ENCODE measurements around the gene PLA2G4D.

Gene PLA2G4D

GRCh38 chr15:42082141-42082540 lies 12.2 kb downstream of the PLA2G4D start:
- H3K9me3 Mint-ChIP-seq, result no peaks in the 10 kb centered on the region
- intact Hi-C loops (cut with micrococcal nuclease), result no loop called here
- no peak overlapping the region for H3K4me3 Mint-ChIP-seq
- H3K4me1 Mint-ChIP-seq (ENCODE audit: low read depth), result peaks cover 12% of the 10 kb centered on the region
- H3K27ac Mint-ChIP-seq, result no peak overlapping the region
- no peaks in the 10 kb centered on the region for H3K36me3 Mint-ChIP-seq (ENCODE audit: low read depth)
- peaks cover 7% of the 10 kb centered on the region for H3K27me3 Mint-ChIP-seq

GRCh38 chr15:42080919-42081830 lies 13.2 kb downstream of the PLA2G4D start:
- intact Hi-C loops (cut with micrococcal nuclease), result no loop called here
- H3K27ac Mint-ChIP-seq, result no peak overlapping the region

GRCh38 chr15:42080186-42080918 lies 14.0 kb downstream of the PLA2G4D start:
- Mint-ChIP-seq H3K9me3 (no peaks in the 10 kb centered on the region), H3K4me1 (ENCODE audit: low read depth) (peaks cover 12% of the 10 kb centered on the region), H3K27me3 (peaks cover 7% of the 10 kb centered on the region), H3K4me3 (no peak overlapping the region), H3K36me3 (ENCODE audit: low read depth) (no peaks in the 10 kb centered on the region), H3K27ac (no peak overlapping the region)
- intact Hi-C loops (cut with micrococcal nuclease), result no loop called here

More at GRCh38 chr15:42080919-42081830, 13.2 kb downstream of the PLA2G4D start:
- H3K9me3 Mint-ChIP-seq, result no peaks in the 10 kb centered on the region
- peaks cover 7% of the 10 kb centered on the region for H3K27me3 Mint-ChIP-seq
- H3K4me1 Mint-ChIP-seq (ENCODE audit: low read depth), result peaks cover 12% of the 10 kb centered on the region
- no peak overlapping the region for H3K4me3 Mint-ChIP-seq
- H3K36me3 Mint-ChIP-seq (ENCODE audit: low read depth), result no peaks in the 10 kb centered on the region

GRCh38 chr15:42079401-42079908 lies 14.9 kb downstream of the PLA2G4D start:
- H3K4me3 Mint-ChIP-seq, result no peak overlapping the region
- no peaks in the 10 kb centered on the region for H3K9me3 Mint-ChIP-seq
- peaks cover 4% of the 10 kb centered on the region for H3K27me3 Mint-ChIP-seq
- no peak overlapping the region for H3K27ac Mint-ChIP-seq
- intact Hi-C loops (cut with micrococcal nuclease), result no loop called here
- H3K4me1 Mint-ChIP-seq (ENCODE audit: low read depth), result peaks cover 4% of the 10 kb centered on the region
- no peaks in the 10 kb centered on the region for H3K36me3 Mint-ChIP-seq (ENCODE audit: low read depth)

- no peaks in the 10 kb centered on the region for H3K36me3 Mint-ChIP-seq (ENCODE audit: low read depth)
- no peak overlapping the region for H3K27ac Mint-ChIP-seq
- H3K4me1 Mint-ChIP-seq (ENCODE audit: low read depth), result no peaks in the 10 kb centered on the region
- no peaks in the 10 kb centered on the region for H3K9me3 Mint-ChIP-seq
- intact Hi-C loops (cut with micrococcal nuclease), result no loop called here
- no peak overlapping the region for H3K4me3 Mint-ChIP-seq
- H3K27me3 Mint-ChIP-seq, result peaks cover 2% of the 10 kb centered on the region
Measured at GRCh38 chr15:42078903-42079302, 15.5 kb downstream of the PLA2G4D start.

GRCh38 chr15:42077689-42078088 lies 16.7 kb downstream of the PLA2G4D start:
- intact Hi-C loops (cut with micrococcal nuclease), result no loop called here
- no peaks in the 10 kb centered on the region for H3K36me3 Mint-ChIP-seq (ENCODE audit: low read depth)
- no peak overlapping the region for H3K4me3 Mint-ChIP-seq
- no peaks in the 10 kb centered on the region for H3K4me1 Mint-ChIP-seq (ENCODE audit: low read depth)
- no peaks in the 10 kb centered on the region for H3K9me3 Mint-ChIP-seq
- H3K27me3 Mint-ChIP-seq, result no peaks in the 10 kb centered on the region
- H3K27ac Mint-ChIP-seq, result no peak overlapping the region

GRCh38 chr15:42073418-42073817 lies 20.9 kb downstream of the PLA2G4D start:
- Mint-ChIP-seq H3K4me3 (no peak overlapping the region), H3K4me1 (ENCODE audit: low read depth) (no peaks in the 10 kb centered on the region), H3K36me3 (ENCODE audit: low read depth) (no peaks in the 10 kb centered on the region), H3K27me3 (peaks cover 2% of the 10 kb centered on the region), H3K9me3 (no peaks in the 10 kb centered on the region), H3K27ac (no peak overlapping the region)
- intact Hi-C loops (cut with micrococcal nuclease), result no loop called here

- no peak overlapping the region for H3K4me3 Mint-ChIP-seq
- H3K9me3 Mint-ChIP-seq, result peaks cover 8% of the 10 kb centered on the region
- intact Hi-C loops (cut with micrococcal nuclease), result no loop called here
- peaks cover 2% of the 10 kb centered on the region for H3K27me3 Mint-ChIP-seq
- H3K4me1 Mint-ChIP-seq (ENCODE audit: low read depth), result no peaks in the 10 kb centered on the region
- no peaks in the 10 kb centered on the region for H3K36me3 Mint-ChIP-seq (ENCODE audit: low read depth)
- no peak overlapping the region for H3K27ac Mint-ChIP-seq
Measured at GRCh38 chr15:42072141-42072685, 22.1 kb downstream of the PLA2G4D start.

- no peak overlapping the region for H3K4me3 Mint-ChIP-seq
- intact Hi-C loops (cut with micrococcal nuclease), result no loop called here
- H3K27me3 Mint-ChIP-seq, result peaks cover 2% of the 10 kb centered on the region
- peaks cover 8% of the 10 kb centered on the region for H3K9me3 Mint-ChIP-seq
- no peaks in the 10 kb centered on the region for H3K36me3 Mint-ChIP-seq (ENCODE audit: low read depth)
- H3K27ac Mint-ChIP-seq, result no peak overlapping the region
- H3K4me1 Mint-ChIP-seq (ENCODE audit: low read depth), result peaks cover 3% of the 10 kb centered on the region
Measured at GRCh38 chr15:42071717-42072116, 22.6 kb downstream of the PLA2G4D start.

- H3K36me3 Mint-ChIP-seq (ENCODE audit: low read depth), result no peaks in the 10 kb centered on the region
- intact Hi-C loops (cut with micrococcal nuclease), result no loop called here
- peaks cover 8% of the 10 kb centered on the region for H3K9me3 Mint-ChIP-seq
- H3K27me3 Mint-ChIP-seq, result peaks cover 7% of the 10 kb centered on the region
- no peak overlapping the region for H3K27ac Mint-ChIP-seq
- peaks cover 10% of the 10 kb centered on the region for H3K4me1 Mint-ChIP-seq (ENCODE audit: low read depth)
- H3K4me3 Mint-ChIP-seq, result no peak overlapping the region
Measured at GRCh38 chr15:42070976-42071350, 23.4 kb downstream of the PLA2G4D start.

GRCh38 chr15:42070279-42070975 lies 23.9 kb downstream of the PLA2G4D start:
- Mint-ChIP-seq H3K27ac (no peak overlapping the region), H3K36me3 (ENCODE audit: low read depth) (no peaks in the 10 kb centered on the region)

GRCh38 chr15:42069496-42070278 lies 24.7 kb downstream of the PLA2G4D start:
- Mint-ChIP-seq H3K36me3 (ENCODE audit: low read depth) (no peaks in the 10 kb centered on the region), H3K4me3 (no peak overlapping the region), H3K9me3 (peaks cover 8% of the 10 kb centered on the region), H3K27ac (no peak overlapping the region), H3K27me3 (peaks cover 13% of the 10 kb centered on the region), H3K4me1 (ENCODE audit: low read depth) (peaks cover 10% of the 10 kb centered on the region)
- intact Hi-C loops (cut with micrococcal nuclease), result no loop called here

More at GRCh38 chr15:42070279-42070975, 23.9 kb downstream of the PLA2G4D start:
- Mint-ChIP-seq H3K27me3 (peaks cover 12% of the 10 kb centered on the region), H3K9me3 (peaks cover 8% of the 10 kb centered on the region), H3K4me1 (ENCODE audit: low read depth) (peaks cover 10% of the 10 kb centered on the region), H3K4me3 (no peak overlapping the region)
- intact Hi-C loops (cut with micrococcal nuclease), result no loop called here

GRCh38 chr15:42069025-42069424 lies 25.3 kb downstream of the PLA2G4D start:
- H3K27ac Mint-ChIP-seq, result no peak overlapping the region
- intact Hi-C loops (cut with micrococcal nuclease), result no loop called here
- H3K4me1 Mint-ChIP-seq (ENCODE audit: low read depth), result peaks cover 10% of the 10 kb centered on the region
- H3K4me3 Mint-ChIP-seq, result no peak overlapping the region
- peaks cover 13% of the 10 kb centered on the region for H3K27me3 Mint-ChIP-seq
- H3K36me3 Mint-ChIP-seq (ENCODE audit: low read depth), result no peaks in the 10 kb centered on the region
- H3K9me3 Mint-ChIP-seq, result peaks cover 8% of the 10 kb centered on the region
